K562 (cell line): Measurements from ENCODE around the gene UGT1A10. TPM values are rescaled to one million over a fixed set of nuclear protein-coding genes. Genes with fewer than 3 reads are reported as not detected.

Experiments
- ATAC-seq: fragments of 200-7000 bp; cut with Tn5 transposase; 3 replicates; pipeline ENCODE4 v1.9.1; 2020; ENCODE audit warnings: moderate library complexity
- BruUV-seq: library from RNA; stranded (reverse); fragments of 400-500 nt; replicated peaks from 2 replicates; lab custom pipeline; 2021; lab: Mats Ljungman, UMichigan
- CTCF ChIA-PET: fragments of 300-600 bp; formaldehyde crosslinking; extraction: SDS; loops from one replicate; lab custom pipeline; 2021; ENCODE audit warnings: low intra/inter-chr PET ratio; lab: Yijun Ruan, JAX
- POLR2A ChIA-PET: fragments of 300-600, 350-650 bp; sonication (Branson Sonifier 250); formaldehyde crosslinking; extraction: SDS; loops from one replicate; lab custom pipeline; 2021; ENCODE audit warnings: antibody characterized with exemption, inconsistent platforms; lab: Yijun Ruan, JAX
- DNase-seq, 4 experiments: peaks; one replicate each; pipeline versions ENCODE4 v3.0.0 to v3.0.0-alpha.2; 2011 to 2018; ENCODE audit warnings: low spot score in 3 of 4, mixed read lengths in 3 of 4; ENCODE audit errors: extremely low read depth in 1 of 4
- FAIRE-seq: peaks from 2 replicates; lab custom pipeline; 2011; peaks lifted over from hg19 to GRCh38; lab: Jason Lieb, UNC
- H2AFZ ChIP-seq: 2 replicates; pipeline ENCODE4 v1.6.0; 2011; ENCODE audit warnings: low read depth, low read length, control low read depth, inconsistent platforms
- H3K27ac ChIP-seq: fragments of 200-600 bp; 3 replicates; pipeline ENCODE4 v1.8.0; 2011; ENCODE audit warnings: low read depth, mild to moderate bottlenecking, control low read depth, inconsistent platforms, low read length, moderate library complexity, mixed read lengths; ENCODE audit errors: extremely low read depth
- H3K27me3 ChIP-seq, 2 experiments: fragments of 300-600 bp in 1 of 2; 2 replicates in 1 of 2; 3 replicates in 1 of 2; pipeline versions ENCODE4 v1.6.0 to v1.8.0; 2011; ENCODE audit warnings: inconsistent platforms in 2 of 2, low read length in 2 of 2, mild to moderate bottlenecking in 1 of 2, mixed read lengths in 1 of 2, moderate library complexity in 1 of 2; ENCODE audit not compliant: control insufficient read depth in 2 of 2, insufficient read depth in 2 of 2
- H3K36me3 ChIP-seq: fragments of 300-600 bp; 3 replicates; pipeline ENCODE4 v1.8.0; 2011; ENCODE audit warnings: mild to moderate bottlenecking, low read length, inconsistent platforms; ENCODE audit not compliant: control insufficient read depth, insufficient read depth
- H3K4me1 ChIP-seq, 2 experiments: fragments of 200-600 bp in 1 of 2; replicated peaks in 1 of 2; 2 replicates in 1 of 2; 3 replicates in 1 of 2; pipeline versions ENCODE4 v1.5.1 to v1.8.0; 2011; ENCODE audit warnings: inconsistent platforms in 2 of 2, low read length in 2 of 2, mild to moderate bottlenecking in 1 of 2, mixed read lengths in 1 of 2, moderate library complexity in 1 of 2; ENCODE audit not compliant: control insufficient read depth in 2 of 2, insufficient read depth in 2 of 2
- H3K4me2 ChIP-seq: 2 replicates; pipeline ENCODE4 v1.6.1; 2011; ENCODE audit warnings: low read length, control low read depth, inconsistent platforms, mixed read lengths; ENCODE audit not compliant: insufficient read depth
- H3K4me3 ChIP-seq: fragments of 200-600 bp; sonication (generic), shearing (Covaris generic); 2 replicates; pipeline ENCODE4 v1.5.1; 2016; ENCODE audit warnings: control low read depth, inconsistent platforms
- H3K79me2 ChIP-seq: fragments of 200-600 bp; 3 replicates; pipeline ENCODE4 v1.8.0; 2011; ENCODE audit warnings: low read length, inconsistent platforms; ENCODE audit not compliant: control insufficient read depth, insufficient read depth
- H3K9ac ChIP-seq, 2 experiments: 2 replicates each; pipeline versions ENCODE4 v1.6.0 to v1.6.1; 2011; ENCODE audit warnings: low read depth in 2 of 2, low read length in 2 of 2, control low read depth in 1 of 2, inconsistent platforms in 1 of 2, mild to moderate bottlenecking in 1 of 2, mixed read lengths in 1 of 2; ENCODE audit not compliant: insufficient read depth in 1 of 2
- H3K9me1 ChIP-seq: one replicate; pipeline ENCODE4 v1.6.0; 2011; ENCODE audit warnings: inconsistent platforms, mild to moderate bottlenecking, low read length, moderate library complexity; ENCODE audit not compliant: control insufficient read depth, insufficient read depth
- H3K9me3 ChIP-seq: replicated peaks from 2 replicates; pipeline ENCODE4 v1.5.1; 2011; ENCODE audit warnings: low read depth, low read length, inconsistent platforms; ENCODE audit not compliant: control insufficient read depth, insufficient read depth
- H4K20me1 ChIP-seq: replicated peaks from 2 replicates; pipeline ENCODE4 v1.6.1; 2011; ENCODE audit warnings: low read length, inconsistent platforms, mixed read lengths; ENCODE audit not compliant: control insufficient read depth, insufficient read depth
- ARID4B ChIP-seq: sonication (generic); formaldehyde crosslinking; IDR thresholded peaks from 2 replicates; pipeline ENCODE4 v1.8.0; 2022; ENCODE audit warnings: mild to moderate bottlenecking, missing genetic modification reagents
- FOXK1 ChIP-seq: sonication (generic); formaldehyde crosslinking; IDR thresholded peaks from 2 replicates; pipeline ENCODE4 v1.8.0; 2022; ENCODE audit warnings: missing genetic modification reagents, mild to moderate bottlenecking, borderline replicate concordance
- FUS ChIP-seq: fragments of 200-400 bp; formaldehyde crosslinking; optimal IDR thresholded peaks from 2 replicates; pipeline ENCODE3; 2017; ENCODE audit warnings: low read depth, low read length
- HMG20A ChIP-seq: fragments of 450-650 bp; formaldehyde crosslinking; conservative IDR thresholded peaks from 2 replicates; pipeline ENCODE4 v1.4.0; 2020; ENCODE audit warnings: mild to moderate bottlenecking, mixed read lengths
- NCOA6 ChIP-seq: fragments of 450-650 bp; IDR thresholded peaks from 2 replicates; pipeline ENCODE4 v1.6.1; 2017; ENCODE audit warnings: mild to moderate bottlenecking
- PPARD ChIP-seq: fragments of 250-450 bp; sonication (Bioruptor Pico); IDR thresholded peaks from 2 replicates; pipeline ENCODE4 v1.8.0; 2022; ENCODE audit warnings: inconsistent platforms, mild to moderate bottlenecking, moderate library complexity
- SETDB1 ChIP-seq: IDR thresholded peaks from one replicate; pipeline ENCODE4 v1.6.1; 2012; ENCODE audit warnings: low read length, control low read depth, inconsistent platforms
- SNIP1 ChIP-seq: fragments of 450-650 bp; IDR thresholded peaks from 2 replicates; pipeline ENCODE4 v1.7.1; 2017; ENCODE audit warnings: low read depth, mild to moderate bottlenecking
- STAG1 ChIP-seq: sonication (generic); formaldehyde crosslinking; IDR thresholded peaks from 2 replicates; pipeline ENCODE4 v1.5.0; 2020; ENCODE audit warnings: missing genetic modification reagents, borderline replicate concordance
- ZNF318 ChIP-seq, 2 experiments: fragments of 450-650 bp; IDR thresholded peaks; 2 replicates each; pipeline ENCODE4 v1.6.1; 2016; ENCODE audit warnings: mild to moderate bottlenecking in 2 of 2, borderline replicate concordance in 1 of 2, low read depth in 1 of 2, moderate library complexity in 1 of 2
- WGBS: fragments of 100-300 bp; shearing (Covaris generic); methylation state at CpG from one replicate; pipeline ENCODE4 v1.1.6; 2016; ENCODE audit warnings: low coverage, mixed read lengths; ENCODE audit not compliant: insufficient coverage; ENCODE audit errors: missing lambda C conversion rate; 5-methylcytosine and 5-hydroxymethylcytosine counted together
- in situ Hi-C: fragments of 300-500 bp; cut with MboI; formaldehyde crosslinking; loops from 4 replicates; pipeline ENCODE4 v1.15.0; 2018; ENCODE audit warnings: inconsistent platforms, mixed read lengths
- intact Hi-C: fragments of 100-400 bp; cut with micrococcal nuclease; formaldehyde crosslinking; loops from 2 replicates; pipeline ENCODE4 v1.14.2; 2022
- polyA plus RNA-seq, 8 experiments: library from polyadenylated mRNA; depleted of rRNA in 4 of 8; stranded (reverse) in 5 of 8; unstranded in 3 of 8; fragments of >200 nt; fragmentation: Nextera tagmentation in 2 of 8; fragmentation: Illumina TruSeq in 1 of 8; extraction: Ambion mirVana in 2 of 8; extraction: Trizol in 1 of 8; gene quantifications; 2 replicates each; pipeline versions ENCODE4 v1.2.1 to v1.2.3, GENCODE V29; 2011 to 2014; ENCODE audit warnings: inconsistent platforms in 1 of 8, missing spikeins in 1 of 8
- total RNA-seq, 7 experiments: library from RNA; depleted of rRNA in 6 of 7; stranded (reverse); fragments of >200 nt in 6 of 7; fragmentation: Illumina TruSeq in 2 of 7; extraction: Trizol in 2 of 7; gene quantifications; 2 replicates each; pipeline versions ENCODE4 v1.2.1 to v1.2.3, GENCODE V29; 2011 to 2021; ENCODE audit warnings: low replicate concordance in 1 of 7

UGT1A10 gene
- total and polyA plus RNA-seq, 9 of the 15 experiments (the other 6 are each of a cell fraction or from before 2014, with no cell fraction given), result not detected

- WGBS, result 6% methylated on average over 1 of the region's 1 CpG
- H3K79me2 ChIP-seq, result no peaks in the 10 kb centered on the region
- POLR2A ChIA-PET, result interaction anchor here (1.0 kb wide), 1 partner anchor 20 kb away, joined by 3 read pairs; the partner anchor contains the start of gene UGT1A8
- TF ChIP-seq ZNF318 (IDR thresholded peaks at IDR 0.05; ENCODE audit: borderline replicate concordance in 1 of 2, low read depth in 1 of 2) (no peak), HMG20A (CRISPR knock-in tag) (no peak), NCOA6 (no peak), FUS (no peak), FOXK1 (no peak), STAG1 (no peak), PPARD (no peak), SETDB1 (no peak), SNIP1 (no peak), ARID4B (CRISPR knock-in tag) (no peak)
Observed at GRCh38 chr2:233597522-233597921, 38.7 kb upstream of the UGT1A10 start.

More at GRCh38 chr2:233597522-233597921, 38.7 kb upstream of the UGT1A10 start:
- DNase-seq (no peak), ATAC-seq (no peak), FAIRE-seq (no peak)
- intact Hi-C loops, result no loop called here
- Histone ChIP-seq H3K4me1 (no peaks in the 10 kb centered on the region), H3K36me3 (no peaks in the 10 kb centered on the region), H4K20me1 (no peaks in the 10 kb centered on the region), H3K4me2 (no peak overlapping the region), H2AFZ (no peak overlapping the region), H3K9me1 (no peaks in the 10 kb centered on the region), H3K27me3 (no peaks in the 10 kb centered on the region), H3K9me3 (no peaks in the 10 kb centered on the region), H3K27ac (no peak overlapping the region), H3K4me3 (no peak overlapping the region), H3K9ac (no peak overlapping the region)
- CTCF ChIA-PET, result no interaction called here
- in situ Hi-C loops, result no loop called here
- BruUV-seq, result no TSS peak
